ENCODE data around the gene C1QTNF5.

- TF ChIP-seq YY1 (tag by site-specific recombination; IDR thresholded peaks at IDR 0.05) = no peak
- no peak for TF ChIP-seq CTCF (tag by site-specific recombination; IDR thresholded peaks at IDR 0.05)
- no peak for TF ChIP-seq ZNF114 (tag by site-specific recombination; IDR thresholded peaks at IDR 0.05)
- no peak for TF ChIP-seq ZNF18 (tag by site-specific recombination; IDR thresholded peaks at IDR 0.05)
- TF ChIP-seq BCL6B (tag by site-specific recombination; IDR thresholded peaks at IDR 0.05) = no peak
- TF ChIP-seq GLI4 (tag by site-specific recombination; IDR thresholded peaks at IDR 0.05) = no peak
- no peak for TF ChIP-seq ZNF626 (tag by site-specific recombination; IDR thresholded peaks at IDR 0.05)
- TF ChIP-seq ZNF585B (tag by site-specific recombination; IDR thresholded peaks at IDR 0.05) = no peak
- no peak for TF ChIP-seq ZEB2 (tag by site-specific recombination; IDR thresholded peaks at IDR 0.05)
- no peak for TF ChIP-seq ZXDB (tag by site-specific recombination; IDR thresholded peaks at IDR 0.05)
- no peak for TF ChIP-seq ZNF121 (tag by site-specific recombination; IDR thresholded peaks at IDR 0.05)
- TF ChIP-seq ZBTB10 (tag by site-specific recombination; IDR thresholded peaks at IDR 0.05) = no peak
- no peak for TF ChIP-seq ZNF629 (tag by site-specific recombination; IDR thresholded peaks at IDR 0.05)
Observed at GRCh38 chr11:119382101-119382500, 41.4 kb upstream of the C1QTNF5 start.
